HUES6 (cell line): Measurements from ENCODE around the gene TSSK1B.
"Not testable (repeated sequence)": the region's sequence is repeated elsewhere in the genome, so short reads cannot be mapped to it uniquely, and the experiment has no call there.

ENCODE experiments used
- H3K27ac ChIP-seq: 2 replicates; pipeline ENCODE4 v1.7.0; 2013; ENCODE audit warnings: low read depth, mild to moderate bottlenecking, low read length, inconsistent platforms
- H3K27me3 ChIP-seq: 2 replicates; pipeline ENCODE4 v1.6.1; 2013; ENCODE audit warnings: low read length; ENCODE audit not compliant: control insufficient read depth, insufficient read depth
- H3K36me3 ChIP-seq: 2 replicates; pipeline ENCODE4 v1.6.1; 2013; ENCODE audit warnings: low read length; ENCODE audit not compliant: control insufficient read depth, insufficient read depth
- H3K4me1 ChIP-seq: 2 replicates; pipeline ENCODE4 v1.6.1; 2013; ENCODE audit warnings: low read length; ENCODE audit not compliant: control insufficient read depth, insufficient read depth
- H3K4me3 ChIP-seq: 2 replicates; pipeline ENCODE4 v1.5.1; 2013; ENCODE audit warnings: low read depth, low read length
- H3K9ac ChIP-seq: one replicate; pipeline ENCODE4 v1.6.1; 2013; ENCODE audit warnings: mild to moderate bottlenecking, low read length
- H3K9me3 ChIP-seq: 2 replicates; pipeline ENCODE4 v1.6.1; 2013; ENCODE audit warnings: low read depth, low read length; ENCODE audit not compliant: control insufficient read depth, insufficient read depth

TSSK1B gene

GRCh38 chr5:113434889-113435288 lies at the start of gene TSSK1B:
Gene TSSK1B (minus strand): TSS chr5:113434989. CDS start chr5:113434839, 150 bp downstream.
- H3K4me1 ChIP-seq: no peaks in the 10 kb centered on the region
- H3K9me3 ChIP-seq: no peaks in the 10 kb centered on the region; the same call in 1 of the 2 replicates
- no peak within 1 kb of the TSS for H3K9ac ChIP-seq
- no peaks in the 10 kb centered on the region for H3K27me3 ChIP-seq
- H3K4me3 ChIP-seq: no peak within 1 kb of the TSS
- no peak within 1 kb of the TSS for H3K27ac ChIP-seq
- H3K36me3 ChIP-seq: no peaks in the 10 kb centered on the region

- Histone ChIP-seq H3K27me3 (peaks cover 1% of the 10 kb centered on the region; the same call in 1 of the 2 replicates), H3K9ac (no peak overlapping the region), H3K27ac (no peak overlapping the region), H3K9me3 (no peaks in the 10 kb centered on the region), H3K36me3 (no peaks in the 10 kb centered on the region), H3K4me3 (no peak overlapping the region), H3K4me1 (no peaks in the 10 kb centered on the region)
Measured at GRCh38 chr5:113480243-113480642, 45.5 kb upstream of the TSSK1B start.

- no peak overlapping the region for H3K4me3 ChIP-seq
- no peaks in the 10 kb centered on the region for H3K36me3 ChIP-seq
Measured at GRCh38 chr5:113478691-113479090, 43.9 kb upstream of the TSSK1B start.

GRCh38 chr5:113474100-113474728 lies 39.4 kb upstream of the TSSK1B start:
- H3K9ac ChIP-seq: no peak overlapping the region
- H3K36me3 ChIP-seq: no peaks in the 10 kb centered on the region
- H3K4me3 ChIP-seq: no peak overlapping the region
- H3K27me3 ChIP-seq: no peaks in the 10 kb centered on the region
- H3K9me3 ChIP-seq: peaks cover 16% of the 10 kb centered on the region
- H3K4me1 ChIP-seq: no peaks in the 10 kb centered on the region
- H3K27ac ChIP-seq: no peak overlapping the region

More at GRCh38 chr5:113478691-113479090, 43.9 kb upstream of the TSSK1B start:
- Histone ChIP-seq H3K9ac (no peak overlapping the region), H3K9me3 (no peaks in the 10 kb centered on the region), H3K27me3 (no peaks in the 10 kb centered on the region), H3K27ac (no peak overlapping the region), H3K4me1 (no peaks in the 10 kb centered on the region)

- H3K36me3 ChIP-seq: no peaks in the 10 kb centered on the region
- H3K4me3 ChIP-seq: no peak overlapping the region
- no peaks in the 10 kb centered on the region for H3K9me3 ChIP-seq
- no peaks in the 10 kb centered on the region for H3K27me3 ChIP-seq
- H3K4me1 ChIP-seq: no peaks in the 10 kb centered on the region
- no peak overlapping the region for H3K27ac ChIP-seq
- H3K9ac ChIP-seq: no peak overlapping the region
Measured at GRCh38 chr5:113463032-113463431, 28.2 kb upstream of the TSSK1B start.

GRCh38 chr5:113457106-113457505 lies 22.3 kb upstream of the TSSK1B start:
- not testable (repeated sequence) for H3K9ac ChIP-seq, H3K27me3 ChIP-seq, H3K9me3 ChIP-seq, H3K4me1 ChIP-seq, H3K4me3 ChIP-seq, H3K36me3 ChIP-seq, H3K27ac ChIP-seq

GRCh38 chr5:113452941-113453340 lies 18.2 kb upstream of the TSSK1B start:
- Histone ChIP-seq H3K4me1 (no peaks in the 10 kb centered on the region), H3K9me3 (no peaks in the 10 kb centered on the region), H3K9ac (no peak overlapping the region), H3K27ac (no peak overlapping the region), H3K4me3 (no peak overlapping the region), H3K27me3 (no peaks in the 10 kb centered on the region), H3K36me3 (no peaks in the 10 kb centered on the region)

GRCh38 chr5:113451797-113452196 lies 17.0 kb upstream of the TSSK1B start:
- Histone ChIP-seq H3K36me3 (no peaks in the 10 kb centered on the region), H3K4me1 (no peaks in the 10 kb centered on the region), H3K4me3 (no peak overlapping the region), H3K27ac (no peak overlapping the region), H3K9ac (no peak overlapping the region), H3K9me3 (no peaks in the 10 kb centered on the region), H3K27me3 (no peaks in the 10 kb centered on the region)

- Histone ChIP-seq H3K27me3 (no peaks in the 10 kb centered on the region), H3K9me3 (no peaks in the 10 kb centered on the region), H3K36me3 (no peaks in the 10 kb centered on the region), H3K4me1 (no peaks in the 10 kb centered on the region), H3K9ac (no peak overlapping the region), H3K27ac (no peak overlapping the region), H3K4me3 (no peak overlapping the region)
Measured at GRCh38 chr5:113450929-113451328, 16.1 kb upstream of the TSSK1B start.

- Histone ChIP-seq H3K9ac (no peak overlapping the region), H3K27ac (no peak overlapping the region), H3K4me1 (no peaks in the 10 kb centered on the region)
Measured at GRCh38 chr5:113450462-113450861, 15.7 kb upstream of the TSSK1B start.

GRCh38 chr5:113448252-113448651 lies 13.5 kb upstream of the TSSK1B start:
- Histone ChIP-seq H3K4me1 (no peaks in the 10 kb centered on the region), H3K27me3 (no peaks in the 10 kb centered on the region), H3K36me3 (no peaks in the 10 kb centered on the region), H3K27ac (no peak overlapping the region), H3K9me3 (0 out of 2 replicates have a peak, but pooled peaks cover 5% of the 10 kb centered on the region), H3K4me3 (no peak overlapping the region), H3K9ac (no peak overlapping the region)

More at GRCh38 chr5:113450462-113450861, 15.7 kb upstream of the TSSK1B start:
- H3K4me3 ChIP-seq: no peak overlapping the region
- no peaks in the 10 kb centered on the region for H3K27me3 ChIP-seq
- no peaks in the 10 kb centered on the region for H3K36me3 ChIP-seq
- 0 out of 2 replicates have a peak, but pooled peaks cover 4% of the 10 kb centered on the region for H3K9me3 ChIP-seq
